ENCODE data around the gene MCC.

The MCC gene

DNA sequence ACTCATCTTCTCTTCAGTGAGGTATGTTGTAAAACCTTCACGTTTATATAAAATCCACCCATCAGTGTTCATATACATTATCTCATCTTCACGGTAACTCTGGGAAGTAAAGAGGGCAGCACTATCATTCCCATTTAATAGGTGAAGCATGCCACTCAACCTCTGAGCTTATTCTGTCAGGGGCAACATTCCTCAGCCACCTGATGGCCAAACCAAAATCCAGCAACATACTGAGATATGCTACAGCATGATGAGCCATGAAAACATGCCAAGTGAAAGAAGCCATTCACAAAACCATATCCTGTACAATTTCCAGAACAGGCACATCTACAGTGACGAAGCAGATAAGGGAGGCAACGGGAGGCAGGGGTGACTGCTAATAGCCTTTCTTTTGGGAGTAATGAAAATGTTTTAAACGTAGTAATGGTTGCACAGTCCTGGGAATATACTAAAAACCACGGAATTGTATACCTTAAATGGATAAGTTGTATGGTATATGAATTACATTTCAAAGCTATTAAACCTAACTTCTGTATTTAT, 220.8 kb downstream of the MCC start:
- DNase-seq, result no peak

DNA sequence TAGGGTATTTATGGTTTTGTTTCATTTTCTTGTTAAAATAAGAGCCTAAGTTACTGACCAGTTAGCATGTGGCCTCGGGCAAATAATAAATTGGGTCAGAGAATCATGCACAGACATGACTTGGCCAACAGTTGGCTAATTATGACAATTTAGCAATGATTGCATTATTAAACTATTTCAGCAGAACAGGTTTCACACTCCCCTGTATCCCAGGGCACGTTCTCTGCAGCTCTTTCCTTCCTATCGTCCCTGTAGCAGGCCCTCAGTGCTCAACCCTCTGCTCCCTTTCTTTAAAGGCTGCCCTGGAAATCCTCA, 221.4 kb downstream of the MCC start:
- no peak for DNase-seq

DNA sequence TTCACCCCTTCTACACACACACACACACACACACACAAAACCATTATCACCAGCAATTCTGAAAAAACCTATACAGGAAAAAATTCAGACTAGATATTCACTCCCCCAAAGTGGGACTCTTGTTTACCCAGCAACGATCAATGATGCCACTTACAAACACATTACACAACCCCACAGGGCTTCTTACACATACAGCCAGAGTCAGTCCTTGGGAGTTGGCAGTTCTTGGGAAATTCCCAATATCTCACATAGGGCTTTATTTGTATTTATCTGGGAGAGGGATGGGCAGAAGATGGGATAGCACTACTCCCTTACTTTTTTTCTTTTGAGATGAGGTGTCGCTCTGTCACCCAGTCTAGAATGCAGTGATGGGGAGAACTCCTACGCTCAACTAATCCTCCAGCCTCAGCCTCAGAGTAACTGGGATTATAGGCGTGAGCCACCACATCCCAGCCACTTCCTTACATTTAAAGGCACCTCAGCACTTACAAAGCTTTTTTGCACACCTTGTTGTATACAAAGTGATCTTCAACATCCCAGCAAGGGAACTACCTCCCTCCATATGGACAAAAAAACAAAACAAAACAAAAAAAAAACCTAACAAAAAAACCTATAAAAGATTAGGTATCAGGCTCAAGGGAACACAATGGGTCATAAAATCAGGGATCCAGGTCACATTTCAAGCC, 221.9 kb downstream of the MCC start:
- no peak for DNase-seq

DNA sequence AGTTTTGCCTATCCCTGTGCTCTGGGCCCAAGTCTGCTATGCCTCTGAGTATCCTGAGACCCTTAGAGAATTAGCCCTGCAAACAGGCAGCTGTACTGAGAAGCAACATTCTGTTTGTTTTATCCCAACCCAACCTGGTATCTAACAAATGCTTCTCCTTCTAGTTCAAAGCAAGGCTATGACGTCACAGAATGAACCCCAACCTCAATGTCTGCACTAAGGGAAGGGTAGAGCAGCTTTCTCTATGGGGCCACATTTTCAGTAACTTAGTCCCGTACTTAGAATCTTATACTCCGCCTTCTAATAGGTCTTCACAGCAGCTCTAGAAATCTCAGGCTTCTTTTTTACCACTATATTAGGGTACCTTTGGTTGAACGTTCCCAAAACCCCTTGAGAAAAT, 223.1 kb downstream of the MCC start:
- no peak for DNase-seq

DNA sequence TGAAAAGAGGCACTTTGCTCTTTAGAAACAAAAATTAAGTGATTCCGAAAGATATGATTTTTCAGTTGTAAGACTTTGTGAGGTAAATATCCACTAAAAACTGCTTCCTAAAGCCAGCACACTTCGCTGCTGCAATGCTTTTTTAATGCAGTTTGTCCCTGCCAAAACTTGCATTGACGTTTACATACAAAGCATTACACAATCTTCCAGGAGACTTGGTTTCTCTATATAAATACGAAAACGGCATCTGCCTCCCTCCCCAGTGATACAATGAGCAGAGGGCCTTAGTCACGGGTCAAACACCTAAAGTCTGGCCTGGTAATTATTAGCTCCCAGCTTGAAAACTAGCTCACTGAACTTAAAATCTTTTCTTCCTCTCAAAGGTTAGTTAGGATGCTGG, 224.2 kb downstream of the MCC start:
- no peak for DNase-seq

DNA sequence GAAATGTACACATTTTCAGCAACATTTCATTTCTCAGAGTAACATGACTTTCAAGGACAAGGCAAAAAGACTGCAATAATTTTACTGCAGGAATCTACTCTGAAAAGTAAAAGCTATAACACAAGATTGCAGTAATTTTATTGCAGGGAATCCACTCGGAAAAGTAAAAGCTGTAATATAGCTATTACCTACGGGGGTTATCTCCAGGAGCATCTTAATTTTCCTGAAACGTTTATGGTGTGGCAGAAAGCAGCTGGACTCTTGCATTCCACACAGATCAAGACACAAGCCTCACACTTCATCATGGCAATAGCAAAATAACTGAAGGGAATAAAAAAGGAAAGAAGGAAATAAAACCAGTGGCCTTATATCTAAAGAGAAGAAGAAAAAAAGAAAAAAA, 224.7 kb downstream of the MCC start:
- no peak for DNase-seq

DNA sequence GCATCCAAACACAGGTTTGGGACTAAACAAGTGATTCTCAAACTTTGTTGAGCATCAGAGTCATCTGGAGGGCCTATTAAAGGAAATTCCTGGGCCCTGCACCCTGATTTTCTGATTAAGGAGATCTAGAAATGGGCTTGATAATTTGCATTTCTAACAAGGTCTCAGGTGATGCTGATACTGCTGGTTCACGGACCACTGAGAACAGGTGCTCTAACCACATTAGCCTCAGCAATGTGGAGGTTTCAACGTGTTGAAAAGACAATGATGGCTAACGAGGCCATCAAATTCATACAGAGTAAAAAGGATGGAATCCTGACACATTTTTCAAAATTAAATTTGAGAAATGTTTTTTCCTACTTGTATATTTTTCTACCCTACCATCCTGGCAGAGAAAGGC, 225.6 kb downstream of the MCC start:
- no peak for DNase-seq

DNA sequence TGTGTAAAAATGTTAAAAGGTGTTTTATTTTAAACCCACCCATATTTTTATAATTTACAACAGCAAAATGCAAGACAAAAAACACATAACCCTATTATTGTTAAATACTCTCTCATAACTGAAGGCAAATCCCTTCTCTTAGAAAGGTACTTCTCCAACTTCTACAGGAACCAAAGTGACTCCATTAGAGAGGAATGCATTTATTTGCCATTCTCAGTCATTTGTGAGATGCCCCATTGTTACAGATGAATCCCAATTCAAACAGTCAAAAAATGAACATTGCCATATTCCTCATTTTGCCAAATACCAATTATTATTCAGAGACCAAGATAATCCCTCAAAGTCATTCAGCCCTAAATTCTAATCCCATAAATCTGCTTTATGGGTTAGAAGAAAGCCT, 229.2 kb downstream of the MCC start:
- no peak for DNase-seq

DNA sequence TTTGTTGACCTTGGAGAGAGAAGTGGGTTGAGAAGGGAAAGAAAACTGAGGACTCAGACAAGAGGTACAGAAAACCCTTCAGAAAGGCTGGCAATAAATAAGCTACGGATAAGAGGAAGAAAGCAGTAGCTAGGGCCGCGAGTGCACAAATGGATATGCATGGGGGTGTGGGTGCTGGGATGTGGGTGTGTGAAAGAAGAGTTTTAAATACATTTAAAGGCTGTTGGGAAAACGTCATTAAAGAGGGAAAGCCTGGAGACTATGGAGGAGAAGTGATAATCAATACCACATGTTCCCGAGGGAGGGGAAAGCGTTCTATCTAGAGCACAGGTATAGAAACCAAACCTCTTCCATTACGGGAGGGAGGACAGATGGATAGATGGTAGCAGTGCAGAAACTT, 230.7 kb downstream of the MCC start:
- no peak for DNase-seq

DNA sequence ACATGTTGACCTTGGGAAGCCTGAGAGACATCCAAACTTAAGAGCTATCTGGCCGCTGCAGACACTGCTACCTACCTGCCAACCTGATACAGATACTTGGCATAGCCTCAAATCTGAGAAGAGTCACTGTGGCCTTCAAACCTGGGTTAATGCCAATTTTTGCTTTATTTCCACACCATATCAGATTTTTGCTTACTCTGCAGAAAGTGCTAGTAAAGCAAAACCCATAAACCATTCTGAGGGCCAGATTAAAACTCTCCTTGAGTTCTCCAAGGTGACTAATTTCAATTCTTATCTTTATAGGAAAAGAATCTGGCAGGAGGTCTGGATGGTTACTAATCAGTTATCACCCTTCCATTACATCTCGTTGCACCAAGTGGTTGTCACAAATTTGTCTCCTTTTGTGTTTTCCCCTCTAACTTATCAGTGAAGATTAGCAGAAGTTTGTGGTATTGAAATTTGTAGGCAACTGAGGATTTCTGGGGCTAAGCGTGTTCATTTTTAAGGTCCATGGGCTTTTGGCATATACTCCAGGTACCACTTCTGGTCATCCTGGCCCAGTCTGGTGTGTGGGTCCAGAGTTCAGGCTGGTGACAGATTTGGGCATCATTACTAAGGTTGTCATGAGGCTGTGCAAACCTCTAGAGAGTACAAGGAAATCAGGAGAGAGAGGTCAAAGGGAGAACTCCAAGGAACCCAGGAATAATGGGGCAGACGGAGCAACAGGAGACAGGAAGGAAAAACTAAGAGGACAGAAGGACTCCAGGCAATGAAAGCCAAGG, 231.4 kb downstream of the MCC start:
- no peak for DNase-seq

DNA sequence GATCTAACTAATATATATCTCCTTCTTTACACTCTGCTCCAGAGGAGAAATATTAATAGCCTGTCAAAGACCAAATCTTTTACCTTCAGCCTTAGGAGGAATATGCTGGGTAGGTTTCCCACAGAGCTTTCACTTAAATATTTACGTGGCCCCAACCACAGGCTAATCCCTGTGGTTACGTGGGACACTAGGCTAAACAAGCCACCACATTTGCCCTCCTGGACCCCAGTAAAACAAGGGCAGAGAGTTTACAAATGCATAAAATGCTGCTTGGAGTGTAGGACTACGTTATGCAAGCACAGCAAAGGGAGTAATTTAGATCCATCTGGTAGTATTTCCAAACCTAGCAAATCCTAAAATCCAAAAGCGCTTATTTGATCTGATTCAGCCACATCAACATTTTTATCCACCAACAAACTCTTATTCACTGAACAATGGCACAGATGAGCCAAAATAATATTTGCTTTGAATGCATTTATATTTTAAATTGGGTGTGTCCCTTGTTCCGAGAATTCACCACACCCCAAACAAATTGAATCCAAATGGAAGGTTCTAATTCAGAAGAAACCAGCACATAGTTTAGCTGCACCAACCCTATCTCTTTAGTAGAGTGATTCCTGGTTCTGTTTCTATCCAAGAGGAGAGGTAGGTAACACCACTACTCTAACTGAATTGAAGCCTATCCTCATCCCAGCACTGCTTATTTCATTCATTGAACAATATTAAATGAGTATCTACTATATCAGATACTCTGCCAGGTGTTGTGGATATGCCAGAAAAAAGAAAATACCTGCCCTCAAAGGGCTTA, 232.5 kb downstream of the MCC start:
- no peak for DNase-seq

DNA sequence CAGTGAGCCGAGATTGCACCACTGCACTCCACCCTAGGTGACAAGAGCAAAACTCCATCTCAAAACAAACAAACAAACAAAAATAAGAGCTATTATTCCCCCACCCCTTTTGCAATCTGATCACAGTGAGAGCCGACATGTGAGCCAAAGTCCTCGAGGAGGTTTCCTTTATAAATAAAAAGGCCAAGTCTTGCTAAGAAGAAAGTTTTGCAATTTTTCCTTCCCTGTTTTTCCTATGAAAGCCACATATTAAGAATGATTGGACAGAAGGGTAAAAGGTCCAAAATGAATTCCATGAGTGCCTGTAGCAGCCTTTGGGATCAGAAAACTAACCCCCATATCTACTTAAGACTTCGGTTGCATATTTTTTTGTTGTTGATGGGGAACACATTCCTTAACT, 233.1 kb downstream of the MCC start:
- no peak for DNase-seq

DNA sequence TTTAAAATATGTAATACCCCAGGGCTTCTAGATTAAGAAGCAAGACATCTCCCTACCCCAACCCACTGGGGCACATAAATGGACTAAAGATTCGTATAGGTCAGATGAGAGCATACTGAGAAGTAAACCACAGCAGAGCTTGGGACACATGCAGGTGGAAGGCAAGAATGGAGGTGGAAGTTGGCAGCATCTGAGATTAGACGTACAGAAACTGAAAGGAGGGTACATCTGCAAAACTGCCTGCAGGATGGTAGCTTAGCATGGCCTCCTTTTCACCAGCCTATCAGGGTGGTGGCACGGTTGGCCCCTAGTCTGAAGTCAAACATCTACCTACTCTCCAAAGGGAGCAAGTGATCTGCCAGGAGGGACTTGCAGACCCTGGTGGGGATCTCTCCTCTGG, 235.2 kb downstream of the MCC start:
- no peak for DNase-seq

DNA sequence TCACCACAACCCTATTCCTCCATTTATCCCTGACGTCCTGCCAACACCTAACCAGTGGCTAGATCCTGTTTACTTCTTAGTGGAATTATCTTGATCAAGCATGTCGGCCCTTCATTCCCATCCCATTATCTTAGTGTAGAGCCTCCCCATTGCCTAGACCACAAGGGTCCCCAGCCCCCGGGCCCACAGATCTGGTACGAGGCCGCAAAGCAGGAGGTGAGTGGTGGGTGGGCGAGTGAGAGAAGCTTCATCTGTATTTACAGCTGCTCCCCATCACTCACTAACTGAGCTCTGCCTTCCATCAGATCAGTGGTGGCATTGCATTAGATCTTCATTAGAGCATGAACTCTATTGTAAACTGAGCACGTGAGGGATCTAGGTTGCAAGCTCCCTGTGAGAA, 236.2 kb downstream of the MCC start:
- no peak for DNase-seq

DNA sequence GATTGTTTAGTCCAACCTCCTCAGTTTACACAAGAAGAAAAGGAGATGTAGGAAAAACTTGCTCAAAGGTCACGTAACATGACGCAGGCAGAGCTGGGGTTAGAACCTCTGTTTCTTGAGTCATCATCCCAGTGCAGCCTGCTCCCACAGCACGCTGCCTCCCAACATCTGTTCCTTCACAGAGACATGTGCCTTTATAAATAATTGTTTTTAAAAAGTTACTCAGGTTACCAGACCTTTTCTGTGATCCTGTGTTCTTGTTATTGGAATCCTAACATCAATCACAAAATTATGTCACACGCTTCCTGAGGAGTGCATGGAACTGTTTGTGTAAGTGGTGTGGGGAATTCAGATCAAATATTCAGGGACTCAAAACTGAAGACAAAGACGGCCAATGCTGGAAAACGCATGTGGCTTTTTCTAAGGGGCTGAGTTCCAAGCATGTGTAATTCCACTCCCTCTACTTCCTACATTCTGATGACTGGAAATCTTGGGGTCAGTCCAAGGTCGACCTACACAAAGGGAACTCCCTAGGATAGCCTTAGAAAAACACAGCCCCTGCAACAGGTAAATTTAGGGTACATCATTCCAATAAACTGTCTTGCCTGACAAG, 237.8 kb downstream of the MCC start:
- DNase-seq, result no peak

DNA sequence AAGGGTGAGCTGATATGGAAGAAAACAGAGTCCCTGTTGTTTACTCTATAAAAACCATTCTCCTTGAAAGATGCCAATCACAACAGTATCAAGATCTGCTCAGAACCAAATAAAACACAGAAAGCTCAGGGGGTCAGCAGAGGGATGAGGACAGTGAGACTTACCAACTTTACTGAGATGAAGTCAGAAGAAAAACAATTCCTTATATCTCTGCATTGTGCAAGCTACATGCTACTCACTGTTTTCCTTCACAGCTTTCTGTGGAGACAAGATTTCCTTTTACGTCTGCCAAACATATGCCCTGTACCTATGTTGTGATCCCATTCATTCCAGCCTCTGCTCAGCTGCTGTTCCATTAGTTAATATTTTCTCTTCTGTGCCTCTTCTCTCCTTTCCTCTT, 239.0 kb downstream of the MCC start:
- DNase-seq, result no peak

DNA sequence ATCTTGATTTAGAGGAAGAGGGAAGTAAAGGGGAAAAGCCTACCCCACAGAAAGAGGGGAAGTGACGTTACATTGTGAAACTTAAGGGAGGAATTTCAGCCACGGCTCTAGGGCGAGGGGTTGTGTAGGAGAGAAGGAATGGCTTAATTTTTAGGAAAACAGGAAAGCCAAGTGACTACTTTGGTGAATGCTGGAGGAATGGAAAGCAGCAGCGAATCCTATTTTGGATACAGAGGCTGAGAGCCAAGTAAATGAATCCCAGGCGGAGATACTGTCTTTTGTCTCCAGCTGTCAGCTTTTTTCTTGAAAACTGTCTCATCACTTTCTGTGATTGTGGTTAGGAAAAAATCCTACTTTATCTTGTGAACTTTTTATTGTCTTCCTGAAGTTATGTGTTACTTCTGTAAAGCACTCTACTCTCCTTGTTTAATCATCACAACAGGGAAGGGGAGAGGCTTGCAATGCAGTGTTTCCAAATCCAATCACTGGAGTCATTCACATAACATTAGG, 241.8 kb downstream of the MCC start:
- no peak for DNase-seq

DNA sequence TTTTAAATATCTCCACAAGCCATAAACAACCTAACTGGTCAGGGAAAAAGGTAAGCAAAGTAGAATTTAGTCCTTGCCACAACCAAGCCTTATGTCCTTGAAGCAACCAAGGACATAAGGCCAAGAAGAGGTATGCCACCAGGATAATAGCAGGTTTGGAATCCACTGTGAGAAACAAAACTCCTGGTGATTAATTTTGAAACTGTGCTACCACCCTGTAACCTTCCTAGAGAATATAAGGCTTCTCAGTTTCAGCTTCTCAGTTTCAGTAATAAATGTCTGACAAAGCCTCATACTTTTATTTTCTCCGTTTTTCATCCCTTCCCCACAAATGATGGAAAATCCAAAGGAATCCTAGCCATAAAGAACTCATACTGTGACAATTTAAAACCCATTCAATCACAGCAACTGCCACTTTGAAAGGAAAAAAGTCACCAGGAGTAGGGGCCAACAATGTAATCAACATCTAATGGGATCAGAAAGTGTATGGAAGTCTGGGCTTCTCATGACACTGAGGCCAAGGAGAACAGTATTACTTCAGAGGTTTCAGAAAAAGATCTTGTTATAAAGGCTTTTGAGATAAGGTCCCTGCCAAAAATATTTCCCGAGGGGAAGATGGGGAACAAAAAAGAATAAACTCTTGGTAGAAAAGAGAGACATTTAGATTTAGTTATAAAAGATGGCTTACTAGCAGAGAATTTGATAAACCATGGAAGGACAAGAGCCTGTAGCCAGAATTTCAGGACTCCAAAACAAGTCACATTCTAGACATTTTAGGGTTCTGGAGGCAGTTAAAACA, 242.6 kb downstream of the MCC start:
- no peak for DNase-seq

DNA sequence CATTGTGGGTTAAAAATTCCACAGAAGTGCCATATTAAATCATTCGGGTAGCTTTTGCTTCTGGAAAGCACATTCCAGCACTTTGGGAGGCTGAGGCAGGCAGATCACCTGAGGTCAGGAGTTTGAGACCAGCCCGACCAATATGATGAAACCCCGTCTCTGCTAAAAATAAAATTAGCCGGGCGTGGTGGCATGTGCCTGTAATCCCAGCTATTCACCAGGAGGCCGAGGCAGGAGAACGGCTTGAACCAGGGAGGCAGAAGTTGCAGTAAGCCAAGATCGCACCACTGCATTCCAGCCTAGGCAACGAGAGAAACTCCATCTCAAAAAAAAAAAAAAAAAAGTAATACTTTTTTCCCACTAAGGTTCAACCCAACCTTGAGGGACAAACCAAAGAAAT, 243.3 kb downstream of the MCC start:
- no peak for DNase-seq

DNA sequence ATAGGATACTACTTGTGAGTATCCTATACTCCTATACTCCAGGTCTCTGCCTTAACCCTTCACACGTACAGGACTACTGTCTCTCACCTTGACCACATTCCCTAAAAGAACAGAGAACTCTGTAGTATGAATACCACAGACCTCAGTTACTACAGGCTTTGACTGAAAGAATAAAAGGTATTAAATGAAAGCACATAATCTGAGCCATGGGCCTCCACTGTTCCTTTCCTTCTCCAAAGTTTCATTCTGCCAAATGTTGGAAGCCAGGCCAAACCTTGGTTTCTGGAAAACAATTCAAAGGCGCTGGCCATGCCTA, 244.9 kb downstream of the MCC start:
- no peak for DNase-seq

DNA sequence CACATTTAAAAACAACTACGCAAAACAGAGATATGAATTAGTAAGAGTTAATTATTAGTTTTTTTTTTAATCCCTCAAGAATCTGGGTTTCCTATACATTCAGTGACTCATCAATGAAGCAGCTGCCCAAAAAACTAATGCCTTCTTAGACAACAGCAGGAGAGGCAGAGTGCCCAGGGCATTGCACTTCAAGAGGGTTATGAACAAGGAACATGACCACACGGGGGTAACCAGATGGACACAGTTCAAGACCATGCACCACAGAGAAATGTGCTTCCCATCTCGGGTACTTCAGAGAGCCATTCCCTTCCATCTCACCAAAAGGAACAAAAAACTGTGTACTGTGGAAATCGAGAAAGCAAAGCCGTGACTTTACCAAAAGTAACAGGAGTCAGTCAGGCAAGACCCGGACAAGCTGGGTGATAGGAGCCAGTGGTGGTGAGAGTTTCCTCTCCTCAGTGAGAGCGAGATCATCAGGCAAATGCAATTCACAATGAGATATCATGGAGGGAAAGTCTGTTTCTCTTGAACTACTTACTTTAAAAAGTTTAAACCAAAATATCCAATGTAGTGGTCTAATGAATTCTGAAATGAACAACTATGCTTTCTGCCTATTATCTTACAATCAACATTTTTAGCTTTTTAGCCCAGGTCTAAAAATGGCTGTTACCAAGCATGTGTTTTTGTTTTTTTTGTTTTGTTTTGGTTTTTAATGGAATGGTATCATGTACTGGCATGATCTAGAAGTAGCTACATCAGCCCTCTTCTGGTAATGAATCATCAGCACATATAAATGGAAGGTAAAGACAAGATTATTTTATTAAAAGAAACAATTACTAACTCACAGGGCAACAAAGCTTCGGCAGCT, 245.5 kb downstream of the MCC start:
- DNase-seq, result no peak
